ENCODE data around the gene L3MBTL4. TPM values are rescaled to one million over a fixed set of nuclear protein-coding genes. Genes with fewer than 3 reads are reported as not detected.
A peak's percentile ranks its signal among the peaks of the same experiment; 100 is the strongest.

Gene L3MBTL4
- total RNA-seq, 4 donors from 2014 or later: 0.40 to 3.8 (median 0.76) TPM

DNA sequence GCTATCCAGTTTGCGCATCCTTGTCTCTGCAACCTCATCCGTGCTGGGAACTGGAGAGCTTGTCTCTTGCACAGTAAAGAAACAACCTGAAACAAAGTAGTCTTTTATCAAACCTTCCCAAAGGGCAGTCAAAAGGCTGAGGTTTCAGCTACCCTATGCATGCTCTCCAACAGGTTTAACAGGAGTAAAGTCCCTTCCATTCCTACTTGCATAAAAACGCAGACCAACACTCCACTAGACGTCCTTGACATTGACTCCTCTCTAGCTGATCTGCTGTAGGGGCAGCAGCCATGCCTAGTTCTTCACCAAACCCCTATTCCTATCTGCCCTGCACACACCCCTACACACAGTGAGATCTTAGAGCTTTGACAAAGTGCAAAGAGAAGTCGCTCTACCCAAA is 41.5 kb downstream of the L3MBTL4 start:
- intact Hi-C loops (cut with DNase I; ENCODE audit: low total_unique reads): no loop called here
- no peak for ATAC-seq

DNA sequence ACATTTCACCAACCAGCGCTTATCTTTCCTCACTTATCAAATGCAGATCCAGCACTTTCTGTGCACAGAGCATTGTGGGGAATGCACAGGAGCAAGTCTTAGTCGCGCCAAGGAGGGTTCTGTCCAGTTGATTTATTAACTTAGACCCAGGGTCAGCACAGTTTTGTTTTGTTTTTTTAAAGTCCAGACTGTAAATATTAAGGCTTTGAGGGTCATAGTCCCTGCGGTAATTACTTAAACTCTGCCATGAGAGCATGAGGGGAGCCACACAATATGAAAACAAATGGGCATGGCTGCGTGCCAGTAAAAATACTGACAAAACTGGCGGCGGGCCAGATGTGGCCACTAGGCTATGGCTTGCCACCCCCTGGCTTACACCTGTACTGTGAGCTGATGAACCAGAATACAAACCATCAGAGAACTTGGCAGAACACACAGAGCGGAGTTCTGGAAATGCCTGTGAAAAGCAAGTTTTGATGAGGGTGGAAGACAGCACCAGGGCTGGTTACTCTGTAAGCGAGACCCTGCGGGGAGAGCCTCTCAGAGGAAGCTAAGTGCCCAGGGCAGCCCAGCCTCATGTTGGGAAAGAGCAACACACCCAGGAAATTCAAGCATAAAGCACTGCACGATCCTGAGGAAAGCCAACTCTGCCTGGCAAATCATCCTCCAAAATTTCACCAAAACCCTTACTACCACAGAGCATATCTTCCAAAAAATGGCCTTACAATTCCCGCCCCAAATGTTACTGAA is 43.6 kb downstream of the L3MBTL4 start:
- no peak for ATAC-seq
- Histone ChIP-seq H3K4me3 (no peak overlapping the region), H3K4me1 (no peaks in the 10 kb centered on the region), H3K9me3 (no peaks in the 10 kb centered on the region), H3K27ac (no peak overlapping the region), H3K27me3 (no peaks in the 10 kb centered on the region), H3K36me3 (no peaks in the 10 kb centered on the region)
- intact Hi-C loops (cut with DNase I; ENCODE audit: low total_unique reads): no loop called here
- no peak for DNase-seq
- in situ Hi-C loops (cut with MboI; ENCODE audit: low sequenced_read_pairs in 4 of 4): no loop called here
- TF ChIP-seq, protein P1, sequence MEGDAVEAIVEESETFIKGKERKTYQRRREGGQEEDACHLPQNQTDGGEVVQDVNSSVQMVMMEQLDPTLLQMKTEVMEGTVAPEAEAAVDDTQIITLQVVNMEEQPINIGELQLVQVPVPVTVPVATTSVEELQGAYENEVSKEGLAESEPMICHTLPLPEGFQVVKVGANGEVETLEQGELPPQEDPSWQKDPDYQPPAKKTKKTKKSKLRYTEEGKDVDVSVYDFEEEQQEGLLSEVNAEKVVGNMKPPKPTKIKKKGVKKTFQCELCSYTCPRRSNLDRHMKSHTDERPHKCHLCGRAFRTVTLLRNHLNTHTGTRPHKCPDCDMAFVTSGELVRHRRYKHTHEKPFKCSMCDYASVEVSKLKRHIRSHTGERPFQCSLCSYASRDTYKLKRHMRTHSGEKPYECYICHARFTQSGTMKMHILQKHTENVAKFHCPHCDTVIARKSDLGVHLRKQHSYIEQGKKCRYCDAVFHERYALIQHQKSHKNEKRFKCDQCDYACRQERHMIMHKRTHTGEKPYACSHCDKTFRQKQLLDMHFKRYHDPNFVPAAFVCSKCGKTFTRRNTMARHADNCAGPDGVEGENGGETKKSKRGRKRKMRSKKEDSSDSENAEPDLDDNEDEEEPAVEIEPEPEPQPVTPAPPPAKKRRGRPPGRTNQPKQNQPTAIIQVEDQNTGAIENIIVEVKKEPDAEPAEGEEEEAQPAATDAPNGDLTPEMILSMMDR (IDR thresholded peaks at IDR 0.05 in 4 of 5, conservative IDR thresholded peaks at IDR 0.05 in 1 of 5): no peak
- TF ChIP-seq POLR2A (IDR thresholded peaks at IDR 0.05): no peak

More for the DNA sequence above, 41.5 kb downstream of the L3MBTL4 start:
- DNase-seq: no peak
- TF ChIP-seq POLR2A (IDR thresholded peaks at IDR 0.05): no peak
- TF ChIP-seq, protein P1 (IDR thresholded peaks at IDR 0.05 in 4 of 5, conservative IDR thresholded peaks at IDR 0.05 in 1 of 5): no peak
- H3K4me3 ChIP-seq: no peak overlapping the region
- H3K4me1 ChIP-seq: no peaks in the 10 kb centered on the region
- in situ Hi-C loops (cut with MboI; ENCODE audit: low sequenced_read_pairs in 4 of 4): no loop called here
- no peaks in the 10 kb centered on the region for H3K36me3 ChIP-seq
- no peaks in the 10 kb centered on the region for H3K9me3 ChIP-seq
- no peaks in the 10 kb centered on the region for H3K27me3 ChIP-seq
- H3K27ac ChIP-seq: no peak overlapping the region

DNA sequence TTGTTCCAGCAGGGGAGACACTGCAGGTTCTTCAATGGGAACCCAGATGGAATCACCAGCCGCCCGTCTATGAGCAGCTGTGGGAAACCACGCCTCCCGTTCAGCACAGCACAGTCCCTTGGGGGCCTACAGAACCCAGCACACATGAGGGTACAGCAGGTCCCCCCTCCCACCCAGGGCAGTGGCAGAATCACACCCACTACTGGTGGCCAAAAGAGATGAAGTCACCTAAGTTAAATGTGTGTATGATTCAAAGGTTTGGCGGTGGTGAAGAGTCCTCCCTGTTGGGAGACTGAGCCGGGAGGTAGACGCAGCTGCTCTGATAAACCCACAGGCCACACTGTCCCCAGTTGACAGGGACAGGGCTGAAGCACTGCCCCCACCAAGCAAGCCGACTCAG is 44.3 kb downstream of the L3MBTL4 start:
- intact Hi-C loops (cut with DNase I; ENCODE audit: low total_unique reads): no loop called here
- no peaks in the 10 kb centered on the region for H3K4me1 ChIP-seq

DNA sequence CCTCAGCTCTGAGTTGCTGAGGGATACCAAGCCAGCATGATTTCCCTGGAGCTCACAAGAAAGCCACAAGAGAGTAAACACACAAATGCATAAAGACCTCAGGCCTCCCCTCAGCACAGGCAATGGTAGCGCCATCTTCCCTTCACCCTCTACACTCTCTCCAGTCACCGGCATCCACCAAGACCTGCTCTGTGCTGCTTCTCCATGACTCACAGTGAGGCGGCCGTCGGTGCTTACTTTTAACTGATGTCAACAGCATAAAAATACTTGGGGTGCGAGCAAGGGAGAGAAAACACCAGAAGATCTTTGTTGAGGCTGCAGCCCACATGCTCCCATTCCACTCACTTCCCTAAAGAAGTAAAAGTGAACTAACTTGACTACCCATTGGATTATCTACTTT is 46.7 kb downstream of the L3MBTL4 start:
- no peaks in the 10 kb centered on the region for H3K36me3 ChIP-seq
- ATAC-seq: no peak
- no peak overlapping the region for H3K4me3 ChIP-seq
- TF ChIP-seq POLR2A (IDR thresholded peaks at IDR 0.05): no peak
- TF ChIP-seq, protein P1 (IDR thresholded peaks at IDR 0.05 in 4 of 5, conservative IDR thresholded peaks at IDR 0.05 in 1 of 5): no peak
- H3K27ac ChIP-seq: no peak overlapping the region
- no peaks in the 10 kb centered on the region for H3K27me3 ChIP-seq
- no peaks in the 10 kb centered on the region for H3K9me3 ChIP-seq
- H3K4me1 ChIP-seq: no peaks in the 10 kb centered on the region
- in situ Hi-C loops (cut with MboI; ENCODE audit: low sequenced_read_pairs in 4 of 4): no loop called here
- intact Hi-C loops (cut with DNase I; ENCODE audit: low total_unique reads): no loop called here
- no peak for DNase-seq

More for the DNA sequence above, 44.3 kb downstream of the L3MBTL4 start:
- Histone ChIP-seq H3K4me3 (no peak overlapping the region), H3K9me3 (no peaks in the 10 kb centered on the region), H3K36me3 (no peaks in the 10 kb centered on the region), H3K27ac (no peak overlapping the region), H3K27me3 (no peaks in the 10 kb centered on the region)
- no peak for DNase-seq
- peak in 1 of 2 donors; percentile 46 for ATAC-seq
- in situ Hi-C loops (cut with MboI; ENCODE audit: low sequenced_read_pairs in 4 of 4): no loop called here
- TF ChIP-seq POLR2A (IDR thresholded peaks at IDR 0.05): no peak
- TF ChIP-seq, protein P1 (IDR thresholded peaks at IDR 0.05 in 4 of 5, conservative IDR thresholded peaks at IDR 0.05 in 1 of 5): no peak

Data from gastrocnemius medialis (tissue), 4 donors.